Panc1 (cell line): ENCODE results near the gene PLAC8. TPM values are rescaled to one million over a fixed set of nuclear protein-coding genes. Genes with fewer than 3 reads are reported as not detected.

Experiments
- ATAC-seq: fragments of 200-7000 bp; cut with Tn5 transposase; 2 replicates; pipeline ENCODE4 v1.9.1; 2020; ENCODE audit warnings: mild to moderate bottlenecking, moderate library complexity
- BruUV-seq: library from RNA; stranded (reverse); fragments of 400-500 nt; replicated peaks from 2 replicates; lab custom pipeline; 2021; lab: Mats Ljungman, UMichigan
- CTCF ChIA-PET: fragments of 300-600 bp; sonication (Branson Sonifier 250); formaldehyde crosslinking; loops from one replicate; lab custom pipeline; 2022; ENCODE audit warnings: antibody characterized with exemption; lab: Charles Lee
- POLR2A ChIA-PET: fragments of 300-600 bp; sonication (Branson Sonifier 250); formaldehyde crosslinking; loops from one replicate; lab custom pipeline; 2022; ENCODE audit warnings: antibody characterized with exemption; lab: Charles Lee
- DNase-seq: peaks from one replicate; pipeline ENCODE4 v3.0.0-alpha.2; 2010; ENCODE audit warnings: low read depth, low spot score
- H3K27ac ChIP-seq: 2 replicates; pipeline ENCODE4 v1.5.1; 2011; ENCODE audit warnings: mild to moderate bottlenecking, low read length, inconsistent platforms
- H3K27me3 ChIP-seq: fragments of 200-500 bp; sonication (Bioruptor generic); 2 replicates; pipeline ENCODE4 v1.6.0; 2014; ENCODE audit warnings: low read length, inconsistent platforms; ENCODE audit not compliant: control insufficient read depth, insufficient read depth
- H3K36me3 ChIP-seq: fragments of 200-500 bp; sonication (Bioruptor generic); 2 replicates; pipeline ENCODE4 v1.5.1; 2014; ENCODE audit warnings: inconsistent platforms, mild to moderate bottlenecking, low read length, moderate library complexity; ENCODE audit not compliant: control insufficient read depth, insufficient read depth
- H3K4me1 ChIP-seq: 2 replicates; pipeline ENCODE4 v1.5.1; 2011; ENCODE audit warnings: inconsistent platforms, mild to moderate bottlenecking, low read length, moderate library complexity; ENCODE audit not compliant: control insufficient read depth, insufficient read depth
- H3K4me3 ChIP-seq, 2 experiments: 2 replicates each; pipeline ENCODE4 v1.5.1; 2011 to 2012; ENCODE audit warnings: low read depth in 2 of 2, low read length in 2 of 2, mild to moderate bottlenecking in 2 of 2, inconsistent platforms in 1 of 2, moderate library complexity in 1 of 2
- H3K9me3 ChIP-seq: fragments of 200-500 bp; sonication (Bioruptor generic); 2 replicates; pipeline ENCODE4 v1.5.1; 2014; ENCODE audit warnings: low read depth, mild to moderate bottlenecking, inconsistent platforms, low read length, moderate library complexity; ENCODE audit not compliant: control insufficient read depth, insufficient read depth
- CTCF ChIP-seq: fragments of 450-650 bp; IDR thresholded peaks from 2 replicates; pipeline ENCODE4 v1.5.1; 2017; ENCODE audit warnings: mild to moderate bottlenecking
- POLR2AphosphoS5 ChIP-seq: IDR thresholded peaks from 2 replicates; pipeline ENCODE4 v1.6.1; 2012; ENCODE audit warnings: mild to moderate bottlenecking, low read depth, low read length, moderate library complexity
- REST ChIP-seq, 2 experiments: IDR thresholded peaks; 2 replicates each; pipeline ENCODE4 v1.6.1; 2011 to 2012; ENCODE audit warnings: low read depth in 2 of 2, control low read depth in 1 of 2, low read length in 1 of 2, mild to moderate bottlenecking in 1 of 2, moderate library complexity in 1 of 2; ENCODE audit not compliant: insufficient read depth in 1 of 2
- SIN3A ChIP-seq: IDR thresholded peaks from 2 replicates; pipeline ENCODE4 v1.6.1; 2012; ENCODE audit warnings: low read depth, mild to moderate bottlenecking, low read length, moderate library complexity, borderline replicate concordance; ENCODE audit not compliant: insufficient read depth
- TCF7L2 ChIP-seq: IDR thresholded peaks from 2 replicates; pipeline ENCODE4 v1.6.1; 2011; ENCODE audit warnings: mild to moderate bottlenecking, low read depth, low read length, inconsistent platforms
- in situ Hi-C: cut with HindIII; loops from 2 replicates; pipeline ENCODE4 v1.10.0; 2016; ENCODE audit warnings: low sequenced_read_pairs, low pct_unique_long_range_greater_than_20kb
- intact Hi-C: fragments of 100-400 bp; cut with micrococcal nuclease; formaldehyde crosslinking; loops from one replicate; pipeline ENCODE4 v1.10.0; 2022; ENCODE audit not compliant: unreplicated experiment
- total RNA-seq: library from RNA; stranded (reverse); gene quantifications from one replicate; pipeline ENCODE4 v1.2.1, GENCODE V29; 2021; ENCODE audit not compliant: unreplicated experiment

The PLAC8 gene
- total RNA-seq, 1 experiment from 2014 or later: 154 TPM

- CTCF ChIA-PET: no interaction called here
- intact Hi-C loops: no loop called here
Observed at GRCh38 chr4:83121246-83121645, 6.7 kb upstream of the PLAC8 start.

GRCh38 chr4:83118869-83119268 lies 4.3 kb upstream of the PLAC8 start:
- ChIA-PET CTCF (interaction anchor here (0.7 kb wide), 1 partner anchor 9 kb away, joined by 3 read pairs; no protein-coding TSS in a partner anchor), POLR2A (no interaction called here)
- Histone ChIP-seq H3K4me3 (no peak overlapping the region), H3K4me1 (peaks cover 16% of the 10 kb centered on the region), H3K9me3 (0 out of 2 replicates have a peak, but pooled peaks cover 5% of the 10 kb centered on the region), H3K27ac (no peak overlapping the region; the same call in 1 of the 2 replicates), H3K27me3 (no peaks in the 10 kb centered on the region), H3K36me3 (no peaks in the 10 kb centered on the region)
- intact Hi-C loops: no loop called here
- no peak for ATAC-seq
- BruUV-seq: no TSS peak
- TF ChIP-seq REST (IDR thresholded peaks at IDR 0.05; ENCODE audit: insufficient read depth in 1 of 2, low read depth in 2 of 2, low read length in 1 of 2): no peak
- no peak for TF ChIP-seq POLR2AphosphoS5
- TF ChIP-seq SIN3A: no peak
- in situ Hi-C loops: no loop called here
- DNase-seq: no peak

More at GRCh38 chr4:83121246-83121645, 6.7 kb upstream of the PLAC8 start:
- Histone ChIP-seq H3K27me3 (no peaks in the 10 kb centered on the region), H3K4me3 (no peak overlapping the region), H3K36me3 (no peaks in the 10 kb centered on the region), H3K9me3 (peaks cover 5% of the 10 kb centered on the region; the same call in 1 of the 2 replicates), H3K4me1 (no peaks in the 10 kb centered on the region; the same call in 1 of the 2 replicates), H3K27ac (no peak overlapping the region)
- ATAC-seq (no peak), DNase-seq (no peak)
- POLR2A ChIA-PET: no interaction called here
- no peak for TF ChIP-seq SIN3A
- TF ChIP-seq REST (IDR thresholded peaks at IDR 0.05; ENCODE audit: insufficient read depth in 1 of 2, low read depth in 2 of 2, low read length in 1 of 2): no peak
- no peak for TF ChIP-seq CTCF
- no peak for TF ChIP-seq POLR2AphosphoS5
- no peak for TF ChIP-seq TCF7L2
- BruUV-seq: no TSS peak
- in situ Hi-C loops: no loop called here
